Measurements from ENCODE around the gene SLC16A7. TPM values are rescaled to one million over a fixed set of nuclear protein-coding genes. Genes with fewer than 3 reads are reported as not detected.

The SLC16A7 gene
- total RNA-seq, 1 donor: 53.2 TPM

GRCh38 chr12:59649203-59649602, 53.4 kb downstream of the SLC16A7 start:
- Histone ChIP-seq H3K79me2 (ENCODE audit: insufficient read depth, low read length) (no peaks in the 10 kb centered on the region), H3K36me3 (ENCODE audit: insufficient read depth, low read length) (no peaks in the 10 kb centered on the region), H4K20me1 (ENCODE audit: insufficient read depth, low read length) (no peaks in the 10 kb centered on the region), H3K4me3 (ENCODE audit: insufficient read depth, low read length) (no peak overlapping the region), H3K4me1 (ENCODE audit: insufficient read depth, low read length) (peaks cover 12% of the 10 kb centered on the region), H3K27ac (ENCODE audit: low read depth, low read length) (no peak overlapping the region), H3K4me2 (ENCODE audit: insufficient read depth, low read length) (no peak overlapping the region), H3K9me3 (ENCODE audit: low read depth, low read length) (no peaks in the 10 kb centered on the region), H3K27me3 (ENCODE audit: insufficient read depth, low read length) (no peaks in the 10 kb centered on the region), H2AFZ (ENCODE audit: low read length) (no peak overlapping the region)
- no peak for DNase-seq (ENCODE audit: insufficient read length, low spot score, missing footprints)
- no peak for TF ChIP-seq CTCF (IDR thresholded peaks at IDR 0.05; ENCODE audit: extremely low read depth, low read depth, low read length)

- peak overlapping the region; percentile 29 for H3K4me2 ChIP-seq (ENCODE audit: insufficient read depth, low read length)
These were observed 54.9 kb downstream of the SLC16A7 start for GRCh38 chr12:59650588-59651228.

DNA sequence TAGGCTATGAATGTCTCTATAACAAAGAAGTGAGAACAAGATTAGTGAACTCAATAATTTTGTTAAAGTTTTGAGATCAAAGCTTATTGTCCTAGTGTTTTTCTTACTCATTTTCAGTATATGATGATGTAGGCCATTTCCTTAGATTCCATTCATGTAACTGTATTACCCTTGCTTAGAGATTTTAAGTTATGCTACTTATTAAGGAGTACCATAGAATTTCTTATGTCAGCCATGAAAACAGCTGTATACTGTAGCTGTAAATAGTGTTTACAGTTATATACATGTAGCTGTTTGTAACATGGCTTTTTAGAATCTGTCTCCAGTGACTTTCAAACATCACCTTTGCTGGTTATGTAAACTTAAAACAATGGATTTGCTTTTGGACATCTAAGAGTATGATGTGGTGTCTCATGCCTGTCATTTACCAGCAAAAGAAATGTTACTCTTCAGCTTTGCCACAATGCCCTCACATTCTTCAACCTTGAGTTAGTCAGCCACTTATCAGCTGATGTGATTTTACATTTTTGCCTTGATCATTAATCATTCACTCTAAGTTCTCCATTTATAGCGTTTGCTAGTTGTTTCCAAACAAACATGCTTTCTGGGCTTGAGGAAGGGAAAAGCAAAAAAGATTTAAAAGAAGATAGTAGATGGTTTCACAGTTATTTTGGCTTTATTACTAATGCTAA, 55.5 kb downstream of the SLC16A7 start:
- TF ChIP-seq CTCF (IDR thresholded peaks at IDR 0.05; ENCODE audit: extremely low read depth, low read depth, low read length): no peak
- Histone ChIP-seq H3K79me2 (ENCODE audit: insufficient read depth, low read length) (no peaks in the 10 kb centered on the region), H2AFZ (ENCODE audit: low read length) (peak overlapping the region; percentile 1), H3K27me3 (ENCODE audit: insufficient read depth, low read length) (no peaks in the 10 kb centered on the region), H3K27ac (ENCODE audit: low read depth, low read length) (peak overlapping the region; percentile 56), H3K4me1 (ENCODE audit: insufficient read depth, low read length) (peaks cover 12% of the 10 kb centered on the region), H3K9me3 (ENCODE audit: low read depth, low read length) (no peaks in the 10 kb centered on the region), H3K36me3 (ENCODE audit: insufficient read depth, low read length) (no peaks in the 10 kb centered on the region), H4K20me1 (ENCODE audit: insufficient read depth, low read length) (no peaks in the 10 kb centered on the region), H3K4me3 (ENCODE audit: insufficient read depth, low read length) (no peak overlapping the region), H3K4me2 (ENCODE audit: insufficient read depth, low read length) (peak overlapping the region; percentile 29)
- peak; percentile 18 for DNase-seq (ENCODE audit: insufficient read length, low spot score, missing footprints)

More at GRCh38 chr12:59650588-59651228, 54.9 kb downstream of the SLC16A7 start:
- Histone ChIP-seq H3K27me3 (ENCODE audit: insufficient read depth, low read length) (no peaks in the 10 kb centered on the region), H3K9me3 (ENCODE audit: low read depth, low read length) (no peaks in the 10 kb centered on the region), H3K4me3 (ENCODE audit: insufficient read depth, low read length) (no peak overlapping the region), H3K79me2 (ENCODE audit: insufficient read depth, low read length) (no peaks in the 10 kb centered on the region), H3K27ac (ENCODE audit: low read depth, low read length) (peak overlapping the region; percentile 56), H2AFZ (ENCODE audit: low read length) (peak overlapping the region; percentile 1), H3K36me3 (ENCODE audit: insufficient read depth, low read length) (no peaks in the 10 kb centered on the region), H4K20me1 (ENCODE audit: insufficient read depth, low read length) (no peaks in the 10 kb centered on the region), H3K4me1 (ENCODE audit: insufficient read depth, low read length) (peaks cover 12% of the 10 kb centered on the region)
- no peak for DNase-seq (ENCODE audit: insufficient read length, low spot score, missing footprints)
- TF ChIP-seq CTCF (IDR thresholded peaks at IDR 0.05; ENCODE audit: extremely low read depth, low read depth, low read length): peak; percentile 8

GRCh38 chr12:59652130-59652529, 56.3 kb downstream of the SLC16A7 start:
- H3K79me2 ChIP-seq (ENCODE audit: insufficient read depth, low read length): no peaks in the 10 kb centered on the region
- H3K27ac ChIP-seq (ENCODE audit: low read depth, low read length): no peak overlapping the region
- TF ChIP-seq CTCF (IDR thresholded peaks at IDR 0.05; ENCODE audit: extremely low read depth, low read depth, low read length): no peak
- H4K20me1 ChIP-seq (ENCODE audit: insufficient read depth, low read length): no peaks in the 10 kb centered on the region
- H3K27me3 ChIP-seq (ENCODE audit: insufficient read depth, low read length): no peaks in the 10 kb centered on the region
- no peak overlapping the region for H3K4me2 ChIP-seq (ENCODE audit: insufficient read depth, low read length)
- no peak overlapping the region for H2AFZ ChIP-seq (ENCODE audit: low read length)
- H3K9me3 ChIP-seq (ENCODE audit: low read depth, low read length): no peaks in the 10 kb centered on the region
- no peaks in the 10 kb centered on the region for H3K36me3 ChIP-seq (ENCODE audit: insufficient read depth, low read length)
- no peak overlapping the region for H3K4me3 ChIP-seq (ENCODE audit: insufficient read depth, low read length)
- DNase-seq (ENCODE audit: insufficient read length, low spot score, missing footprints): no peak
- peaks cover 12% of the 10 kb centered on the region for H3K4me1 ChIP-seq (ENCODE audit: insufficient read depth, low read length)
